GM12873 (cell line): ENCODE data around the gene GFER.

Source experiments
- CTCF ChIP-seq: IDR thresholded peaks from 2 replicates; pipeline ENCODE4 v1.5.1; 2012; ENCODE audit warnings: low read depth, mild to moderate bottlenecking, moderate library complexity, low read length, control low read depth; ENCODE audit not compliant: insufficient read depth; ENCODE audit errors: missing control alignments

Gene GFER

GRCh38 chr16:1976951-1977874 lies 6.8 kb upstream of the GFER start:
- no peak for TF ChIP-seq CTCF

- no peak for TF ChIP-seq CTCF
Observed at GRCh38 chr16:1977875-1978268, 6.1 kb upstream of the GFER start.

GRCh38 chr16:1978476-1979120 lies 5.4 kb upstream of the GFER start:
- no peak for TF ChIP-seq CTCF

GRCh38 chr16:1979271-1980029 lies 4.5 kb upstream of the GFER start:
- TF ChIP-seq CTCF: no peak

- no peak for TF ChIP-seq CTCF
Observed at GRCh38 chr16:1980030-1980769, 3.8 kb upstream of the GFER start.

- no peak for TF ChIP-seq CTCF
Observed at GRCh38 chr16:1980770-1981087, 3.3 kb upstream of the GFER start.
